ENCODE measurements around the gene CACNB2. TPM values are rescaled to one million over a fixed set of nuclear protein-coding genes. Genes with fewer than 3 reads are reported as not detected.

Gene CACNB2
- total RNA-seq, 1 experiment from 2014 or later: not detected

- no peak for DNase-seq (ENCODE audit: low spot score)
These were observed 194.1 kb downstream of the CACNB2 start for GRCh38 chr10:18334116-18334867.

- no peak for DNase-seq (ENCODE audit: low spot score)
These were observed 200.3 kb downstream of the CACNB2 start for GRCh38 chr10:18340496-18341051.

GRCh38 chr10:18341055-18341454, 200.8 kb downstream of the CACNB2 start:
- DNase-seq (ENCODE audit: low spot score): no peak

- DNase-seq (ENCODE audit: low spot score): no peak
These were observed 203.3 kb downstream of the CACNB2 start for GRCh38 chr10:18343573-18343972.

GRCh38 chr10:18345308-18345707, 205.1 kb downstream of the CACNB2 start:
- no peak for DNase-seq (ENCODE audit: low spot score)

- no peak for DNase-seq (ENCODE audit: low spot score)
These were observed 210.1 kb downstream of the CACNB2 start for GRCh38 chr10:18350340-18350739.

GRCh38 chr10:18351421-18351820, 211.2 kb downstream of the CACNB2 start:
- no peak for DNase-seq (ENCODE audit: low spot score)

GRCh38 chr10:18352175-18352574, 212.0 kb downstream of the CACNB2 start:
- no peak for DNase-seq (ENCODE audit: low spot score)

- no peak for DNase-seq (ENCODE audit: low spot score)
These were observed 219.6 kb downstream of the CACNB2 start for GRCh38 chr10:18359812-18360211.

GRCh38 chr10:18362892-18363291, 222.7 kb downstream of the CACNB2 start:
- no peak for DNase-seq (ENCODE audit: low spot score)

GRCh38 chr10:18364987-18365775, 225.0 kb downstream of the CACNB2 start:
- DNase-seq (ENCODE audit: low spot score): no peak

GRCh38 chr10:18367840-18368239, 227.6 kb downstream of the CACNB2 start:
- DNase-seq (ENCODE audit: low spot score): no peak

- DNase-seq (ENCODE audit: low spot score): no peak
These were observed 228.0 kb downstream of the CACNB2 start for GRCh38 chr10:18368273-18368672.

GRCh38 chr10:18368682-18369081, 228.5 kb downstream of the CACNB2 start:
- DNase-seq (ENCODE audit: low spot score): no peak

- no peak for DNase-seq (ENCODE audit: low spot score)
These were observed 229.7 kb downstream of the CACNB2 start for GRCh38 chr10:18369859-18370473.

GRCh38 chr10:18376650-18377049, 236.4 kb downstream of the CACNB2 start:
- DNase-seq (ENCODE audit: low spot score): no peak

- DNase-seq (ENCODE audit: low spot score): no peak
These were observed 237.7 kb downstream of the CACNB2 start for GRCh38 chr10:18377898-18378297.

- DNase-seq (ENCODE audit: low spot score): no peak
These were observed 238.5 kb downstream of the CACNB2 start for GRCh38 chr10:18378766-18379165.

- DNase-seq (ENCODE audit: low spot score): no peak
These were observed 241.5 kb downstream of the CACNB2 start for GRCh38 chr10:18381679-18382078.

- DNase-seq (ENCODE audit: low spot score): no peak
These were observed 257.7 kb downstream of the CACNB2 start for GRCh38 chr10:18397906-18398305.

- no peak for DNase-seq (ENCODE audit: low spot score)
These were observed 258.9 kb downstream of the CACNB2 start for GRCh38 chr10:18399158-18399557.

Measured in HT-29 (cell line).